GM19023 (cell line): ENCODE data around the gene NUDT21.
"Not testable (repeated sequence)": the region's sequence is repeated elsewhere in the genome, so short reads cannot be mapped to it uniquely, and the experiment has no call there.

Experiments used
- ATAC-seq: cut with Tn5 transposase; IDR thresholded peaks from one replicate; pipeline ENCODE4 v1.9.1; 2021; ENCODE audit warnings: mild to moderate bottlenecking, moderate library complexity; ENCODE audit not compliant: unreplicated experiment

NUDT21 gene

DNA sequence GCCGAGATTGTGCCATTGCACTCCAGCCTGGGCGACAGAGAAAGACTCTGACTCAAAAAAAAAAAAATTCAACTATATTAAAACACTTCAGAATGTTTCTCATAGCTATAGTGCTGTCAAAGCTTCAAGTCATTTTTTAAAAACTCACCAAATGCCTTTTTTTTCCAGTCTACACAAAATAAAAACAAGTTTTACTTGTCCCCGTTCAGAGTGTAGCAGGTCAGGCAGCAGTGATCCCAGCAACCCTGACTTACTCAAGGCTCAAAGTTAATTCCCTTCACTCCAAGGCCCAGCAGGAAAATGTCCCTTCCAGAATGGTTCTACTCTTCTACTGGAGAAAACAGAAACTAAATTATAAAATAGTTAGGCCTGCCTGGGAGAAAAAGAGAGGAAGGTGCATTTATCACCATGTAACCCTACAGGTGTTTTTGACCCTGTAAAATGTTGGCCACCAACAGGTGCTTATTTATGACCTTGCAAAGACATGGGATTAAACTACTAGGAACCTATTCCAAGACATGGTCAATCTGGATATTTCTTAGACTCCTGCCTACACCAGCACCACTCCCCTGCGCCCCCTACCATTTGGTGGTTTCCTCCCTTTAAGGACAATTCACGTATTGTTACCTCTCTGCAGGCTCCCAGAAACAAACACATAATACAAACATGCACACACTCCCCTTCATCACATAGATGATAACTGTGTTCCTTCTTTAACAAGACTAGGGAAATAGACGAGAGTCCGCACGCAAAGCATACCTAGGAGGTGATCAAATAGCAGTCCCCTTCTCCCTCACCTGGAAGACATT lies 31.2 kb downstream of the NUDT21 start:
- ATAC-seq = no peak

DNA sequence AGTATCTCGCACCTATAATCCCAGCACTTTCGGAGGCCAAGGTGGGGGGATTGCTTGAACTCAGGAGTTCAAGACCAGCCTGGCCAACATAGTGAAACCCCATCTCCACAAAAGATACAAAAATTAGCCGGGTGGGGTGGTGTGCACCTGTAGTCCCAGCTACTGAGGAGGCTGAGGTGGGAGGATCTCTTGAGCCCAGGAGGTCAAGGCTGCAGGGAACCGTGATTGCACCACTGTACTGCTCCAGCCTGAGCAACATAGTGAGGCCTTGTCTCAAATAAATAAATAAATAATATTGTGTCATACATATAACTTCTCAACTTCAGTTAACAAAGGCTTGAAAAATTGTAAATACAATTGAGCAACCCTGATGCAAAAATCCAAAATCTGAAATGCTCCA lies 34.0 kb downstream of the NUDT21 start:
- ATAC-seq = no peak

DNA sequence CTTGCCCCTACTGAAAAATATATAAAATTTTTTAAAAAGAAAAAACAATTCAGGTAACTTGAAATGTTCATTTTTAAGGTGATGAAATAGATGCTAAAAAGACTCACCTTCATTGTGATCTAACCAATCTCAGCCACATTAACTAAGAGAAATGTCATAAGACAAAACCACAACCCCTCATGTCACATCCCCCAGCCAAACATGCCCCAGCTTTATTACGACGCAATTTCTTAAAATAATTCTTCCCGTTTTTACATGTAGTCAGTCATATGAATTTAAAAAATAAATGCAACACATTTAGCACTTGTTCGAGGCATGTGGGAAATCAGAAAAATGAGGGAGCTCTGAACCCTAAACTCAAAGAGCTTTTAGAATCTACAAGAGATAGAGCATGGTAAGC lies 35.3 kb downstream of the NUDT21 start:
- no peak for ATAC-seq

DNA sequence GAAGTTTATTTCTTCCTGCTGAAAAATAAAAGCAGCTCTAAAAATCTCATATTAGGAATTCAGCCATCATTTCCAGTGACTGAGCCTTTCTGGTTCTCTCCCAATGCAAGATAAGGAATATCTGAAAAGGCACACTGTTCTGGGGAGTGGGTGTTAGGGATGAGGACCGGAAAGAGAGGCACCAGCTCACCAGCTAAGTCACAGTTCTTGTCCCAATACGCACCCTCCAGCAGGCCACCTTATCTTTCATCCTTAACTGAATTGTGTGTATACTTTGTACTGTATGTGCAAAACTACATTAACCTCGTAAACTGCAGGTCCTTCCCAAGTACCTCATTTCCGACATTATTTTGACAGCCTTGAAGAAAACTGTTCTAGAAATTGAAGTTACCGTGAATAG lies 36.8 kb downstream of the NUDT21 start:
- no peak for ATAC-seq

DNA sequence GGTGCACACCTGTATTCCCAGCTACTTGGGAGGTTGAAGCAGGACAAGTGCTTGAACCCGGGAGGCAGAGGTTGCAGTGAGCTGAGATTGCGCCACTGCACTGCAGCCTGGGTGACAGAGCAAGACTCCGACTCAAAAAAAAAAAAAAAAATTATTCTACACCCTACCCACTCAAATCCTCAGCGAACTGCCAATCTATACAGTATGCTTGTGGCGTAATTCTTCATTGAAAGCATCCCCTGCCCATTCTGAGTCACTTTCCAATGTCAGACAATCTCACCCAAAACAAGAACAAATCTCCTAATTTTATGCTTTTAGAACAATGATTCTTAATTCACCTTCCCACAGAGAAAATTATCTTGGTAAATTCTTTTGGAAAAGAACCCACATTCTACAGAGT lies 37.8 kb downstream of the NUDT21 start:
- ATAC-seq = no peak

DNA sequence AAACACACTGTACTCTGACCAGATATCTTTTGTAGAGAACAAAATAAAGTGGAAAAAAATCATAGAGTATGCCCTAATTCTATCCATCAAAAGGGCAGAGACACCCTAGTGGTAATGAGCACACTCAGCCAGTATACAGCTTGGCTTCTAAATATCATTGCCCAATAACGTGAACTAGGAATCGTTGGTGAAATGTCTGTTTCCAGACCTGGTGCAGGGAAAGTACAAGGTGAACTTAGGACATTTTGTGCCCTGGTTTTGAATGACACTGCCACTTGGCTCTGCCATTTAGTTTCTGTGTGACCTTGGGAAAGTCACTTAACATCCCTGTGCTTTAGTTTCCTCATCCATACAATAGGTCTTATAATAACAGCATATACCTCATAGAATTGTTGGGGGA lies 39.5 kb downstream of the NUDT21 start:
- no peak for ATAC-seq

DNA sequence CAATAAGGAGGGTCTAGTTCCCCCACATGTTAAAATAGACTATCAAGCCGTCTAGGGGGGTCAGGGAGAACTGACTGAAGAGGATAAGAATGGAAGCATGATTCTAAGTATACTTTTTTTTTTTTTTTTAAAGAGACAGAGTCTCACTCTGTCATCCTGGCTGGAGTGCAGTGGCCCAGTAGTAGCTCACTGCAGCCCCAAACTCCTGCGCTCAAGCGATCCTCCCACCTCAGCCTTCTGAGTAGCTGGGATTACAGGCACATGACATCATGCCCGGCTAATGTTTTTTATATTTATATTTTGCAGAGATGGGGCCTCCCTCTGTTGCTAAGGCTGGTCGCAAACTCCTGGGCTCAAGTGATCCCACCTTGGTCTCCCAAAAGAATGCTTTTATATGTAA lies 40.0 kb downstream of the NUDT21 start:
- ATAC-seq = no peak

DNA sequence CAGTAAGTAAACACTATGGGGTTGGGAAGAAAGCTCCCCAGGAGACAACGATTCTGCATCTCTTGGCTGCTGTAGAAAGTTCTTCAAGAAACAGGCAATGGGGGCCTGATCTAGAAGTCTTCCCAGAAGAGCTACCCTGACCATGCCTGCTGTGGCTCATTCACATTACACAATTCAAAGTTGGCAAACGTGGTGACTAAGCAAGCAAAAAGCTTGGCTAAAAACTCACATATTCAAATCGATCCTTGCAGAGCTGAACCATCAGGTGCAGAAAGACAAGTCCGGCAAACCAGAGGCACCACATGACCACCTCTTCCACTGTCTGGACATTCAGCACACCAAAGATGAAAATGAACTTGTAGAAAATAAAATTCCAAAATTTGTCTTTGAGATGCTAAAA lies 41.9 kb downstream of the NUDT21 start:
- ATAC-seq = no peak

DNA sequence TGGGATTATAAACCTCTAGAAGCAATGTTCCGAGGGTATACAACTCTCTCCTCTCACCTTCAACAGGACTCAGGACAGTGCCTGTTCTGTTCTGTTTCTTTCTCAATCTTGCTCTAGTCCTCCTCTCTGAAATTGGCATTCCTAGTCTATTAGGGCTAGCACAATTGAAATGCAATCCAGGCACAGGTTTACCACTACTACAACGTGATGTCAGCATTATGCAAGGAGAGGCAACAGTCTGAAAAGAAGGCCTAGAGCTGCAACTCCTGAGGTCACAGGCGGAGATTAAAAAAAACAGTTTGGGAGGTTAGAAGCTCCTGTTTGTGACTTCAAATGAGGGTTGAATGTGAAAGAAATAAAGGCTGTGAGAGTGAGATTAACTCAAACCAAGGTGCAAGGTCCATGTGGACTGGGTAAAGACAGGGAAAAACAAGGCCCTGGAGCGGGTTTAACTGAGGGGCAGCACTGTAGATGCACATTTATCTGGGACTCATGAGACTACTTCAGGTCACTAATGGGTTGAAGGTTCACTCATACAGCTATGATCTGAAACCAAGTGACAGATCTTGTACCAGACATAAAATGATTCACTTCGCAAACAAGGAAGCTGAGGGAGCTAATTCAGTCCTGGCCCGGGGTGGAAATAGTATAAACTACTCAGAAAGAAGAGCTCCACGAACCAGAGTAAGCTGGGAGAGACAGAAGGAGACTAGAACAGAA lies 42.6 kb downstream of the NUDT21 start:
- ATAC-seq = no peak

DNA sequence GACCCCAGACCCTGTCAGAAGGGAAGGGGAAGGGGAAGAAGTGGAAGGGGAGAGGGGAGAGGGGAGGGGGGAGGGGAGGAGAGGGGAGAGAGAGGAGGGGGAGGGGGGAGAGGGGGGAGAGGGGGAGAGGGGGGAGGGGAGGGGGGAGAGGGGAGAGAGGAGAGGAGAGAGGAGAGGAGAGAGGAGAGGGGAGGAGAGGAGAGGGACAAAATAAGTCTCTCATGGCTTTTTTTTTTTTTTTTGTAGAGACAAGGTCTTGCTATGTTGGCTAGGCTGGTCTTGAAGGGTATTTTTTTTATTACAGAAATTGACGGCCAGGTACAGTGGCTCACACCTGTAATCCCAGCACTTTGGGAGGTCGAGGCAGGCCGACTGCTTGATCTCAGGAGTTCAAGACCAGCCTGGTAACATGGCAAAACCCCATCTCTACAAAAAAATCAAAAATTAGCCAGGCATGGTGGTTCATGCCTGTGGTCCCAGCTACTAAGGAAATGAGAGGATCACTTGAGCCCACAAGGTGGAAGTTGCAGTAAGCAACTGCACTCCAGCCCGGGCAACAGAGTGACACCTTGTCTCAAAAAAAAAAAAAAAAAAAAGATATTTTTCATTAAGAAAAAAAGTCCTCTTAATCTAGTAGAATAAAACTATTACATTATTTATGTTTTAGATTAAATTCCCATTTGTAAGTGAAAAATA lies 45.0 kb downstream of the NUDT21 start:
- ATAC-seq = no peak

DNA sequence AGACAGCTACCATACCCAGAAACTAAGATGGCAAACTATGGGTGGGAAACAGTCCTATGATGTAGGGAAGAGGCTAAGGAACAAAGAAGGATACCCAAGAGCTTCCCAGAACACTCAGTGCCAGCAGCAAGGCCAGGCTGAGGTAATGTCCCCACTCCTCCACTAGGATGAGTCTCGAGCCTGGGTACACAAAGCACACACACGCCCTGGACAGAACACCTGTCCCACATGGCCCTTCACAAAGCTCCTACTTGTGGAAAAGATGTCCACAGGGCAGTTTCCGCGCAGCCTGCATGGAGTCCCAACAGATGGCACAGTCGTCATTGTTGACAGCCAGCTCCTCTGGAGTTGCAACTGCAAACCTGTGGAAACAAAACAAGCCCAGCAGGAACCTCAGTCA lies 49.6 kb downstream of the NUDT21 start:
- ATAC-seq = no peak

DNA sequence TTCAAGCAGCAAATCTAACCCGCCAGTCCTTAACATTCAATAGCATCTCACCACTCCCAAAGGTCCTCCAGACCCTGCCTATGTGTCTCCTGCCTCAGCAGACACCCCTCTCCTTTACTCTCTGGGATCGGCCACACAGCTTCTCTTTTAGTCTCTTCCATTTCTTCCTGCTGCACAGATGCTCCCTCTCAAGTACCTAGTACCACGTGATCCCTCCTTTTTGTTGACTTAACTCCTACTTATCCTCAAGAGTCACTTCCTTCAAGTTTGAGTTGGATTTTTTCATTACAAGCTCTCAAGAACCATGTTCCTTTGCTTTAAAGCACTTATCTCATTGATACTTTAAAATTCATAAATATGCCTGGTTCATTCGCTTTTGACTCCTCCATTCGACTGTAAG lies 50.7 kb downstream of the NUDT21 start:
- no peak for ATAC-seq

DNA sequence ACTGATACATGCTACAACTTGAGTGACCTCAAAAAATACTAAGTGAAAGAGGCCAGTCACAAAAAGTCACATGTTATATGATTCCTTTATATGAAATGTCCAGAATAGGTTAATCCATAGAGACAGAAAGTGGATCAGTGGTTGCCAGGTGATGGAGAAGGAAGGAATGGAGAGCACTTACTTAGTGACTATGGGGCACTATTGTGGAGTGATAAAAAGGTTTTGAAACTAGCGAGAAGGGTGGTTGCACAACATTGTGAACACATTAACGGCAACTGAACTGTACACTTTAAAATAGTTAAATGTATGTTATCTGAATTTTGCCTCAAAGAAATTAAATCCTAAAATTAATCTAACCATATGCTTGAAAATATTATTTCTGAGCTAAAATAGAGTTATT lies 51.6 kb downstream of the NUDT21 start:
- no peak for ATAC-seq

DNA sequence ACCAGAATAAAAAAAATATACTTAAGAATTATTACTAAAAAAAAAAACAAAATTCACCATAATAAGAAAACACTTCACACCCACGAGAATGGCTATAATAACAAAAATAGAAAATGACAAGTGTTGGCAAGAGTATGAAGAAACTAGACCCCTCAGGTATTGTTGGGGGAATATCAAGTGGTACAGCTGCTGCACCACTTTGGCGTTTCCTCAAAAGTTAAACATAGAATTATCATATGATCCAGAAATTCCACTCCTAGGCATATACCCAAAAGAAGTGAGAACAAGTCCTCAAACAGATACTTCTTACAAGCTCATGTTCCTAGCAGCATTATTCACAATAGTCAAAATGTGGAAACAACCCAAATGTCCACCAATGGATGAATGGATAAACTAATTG lies 52.1 kb downstream of the NUDT21 start:
- no peak for ATAC-seq

DNA sequence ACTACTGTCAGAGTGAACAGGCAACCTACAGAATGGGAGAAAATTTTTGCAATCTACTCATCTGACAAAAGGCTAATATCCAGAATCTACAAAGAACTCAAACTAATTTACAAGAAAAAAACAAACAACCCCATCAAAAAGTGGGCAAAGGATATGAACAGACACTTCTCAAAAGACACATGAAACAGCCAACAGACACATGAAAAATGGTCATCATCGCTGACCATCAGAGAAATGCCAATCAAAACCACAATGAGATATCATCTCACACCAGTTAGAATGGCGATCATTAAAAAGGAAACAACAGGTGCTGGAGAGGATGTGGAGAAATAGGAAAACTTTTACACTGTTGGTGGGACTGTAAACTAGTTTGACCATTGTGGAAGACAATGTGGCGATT lies 54.4 kb downstream of the NUDT21 start:
- ATAC-seq = not testable (repeated sequence)

DNA sequence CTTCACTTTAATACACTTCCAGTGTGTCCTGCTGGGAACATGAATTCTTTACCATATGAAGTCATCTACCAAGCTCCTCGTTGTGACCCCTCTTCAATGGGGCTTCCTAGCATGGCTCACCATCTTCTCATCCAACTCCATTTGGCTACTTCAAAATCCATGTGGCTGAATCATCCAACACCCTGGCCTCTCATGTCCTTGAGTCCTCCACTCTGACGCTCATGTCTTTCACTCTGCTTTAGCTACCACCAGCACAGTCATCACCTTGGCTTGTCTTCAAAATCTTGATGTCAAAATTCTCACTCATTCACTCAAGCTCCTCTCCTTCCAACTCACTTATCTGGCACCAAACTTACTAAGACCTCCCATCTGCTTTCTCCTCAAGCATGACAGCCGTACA lies 61.6 kb downstream of the NUDT21 start:
- ATAC-seq = no peak

DNA sequence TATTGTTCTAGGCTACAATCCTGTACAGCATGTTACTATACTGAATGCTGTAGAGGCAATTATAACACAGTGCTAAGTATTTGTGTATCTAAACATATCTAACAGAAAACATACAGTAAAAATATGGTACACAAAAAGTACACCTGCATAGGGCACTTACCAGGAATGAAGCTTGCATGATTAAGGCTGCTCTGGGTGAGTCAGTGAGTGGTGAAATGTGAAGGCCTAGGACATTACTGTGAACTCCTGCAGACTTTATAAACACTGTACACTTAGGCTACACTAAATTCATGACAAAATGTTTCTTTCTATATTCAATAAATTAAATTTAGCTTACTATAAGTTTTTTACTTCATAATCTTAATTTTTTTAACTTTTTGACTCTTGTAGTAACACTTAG lies 62.9 kb downstream of the NUDT21 start:
- no peak for ATAC-seq

DNA sequence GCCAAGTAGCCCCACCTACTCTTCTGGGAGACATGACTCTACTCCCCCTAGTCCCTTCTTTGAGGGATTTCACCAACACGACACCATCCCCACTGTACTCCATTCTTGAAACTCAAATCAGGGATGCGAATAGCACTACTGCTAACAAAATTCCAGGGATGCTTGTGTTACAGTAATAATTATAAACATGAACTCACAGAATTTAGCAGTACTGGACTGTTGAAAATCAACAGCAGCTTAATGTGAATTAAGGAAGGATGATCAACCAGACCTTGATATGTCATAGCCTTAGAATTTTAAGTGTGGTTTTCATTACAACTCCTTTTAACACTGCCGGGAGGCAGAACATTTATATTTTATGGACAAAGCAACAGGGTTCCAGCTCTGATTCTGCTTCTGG lies 63.7 kb downstream of the NUDT21 start:
- ATAC-seq = no peak

DNA sequence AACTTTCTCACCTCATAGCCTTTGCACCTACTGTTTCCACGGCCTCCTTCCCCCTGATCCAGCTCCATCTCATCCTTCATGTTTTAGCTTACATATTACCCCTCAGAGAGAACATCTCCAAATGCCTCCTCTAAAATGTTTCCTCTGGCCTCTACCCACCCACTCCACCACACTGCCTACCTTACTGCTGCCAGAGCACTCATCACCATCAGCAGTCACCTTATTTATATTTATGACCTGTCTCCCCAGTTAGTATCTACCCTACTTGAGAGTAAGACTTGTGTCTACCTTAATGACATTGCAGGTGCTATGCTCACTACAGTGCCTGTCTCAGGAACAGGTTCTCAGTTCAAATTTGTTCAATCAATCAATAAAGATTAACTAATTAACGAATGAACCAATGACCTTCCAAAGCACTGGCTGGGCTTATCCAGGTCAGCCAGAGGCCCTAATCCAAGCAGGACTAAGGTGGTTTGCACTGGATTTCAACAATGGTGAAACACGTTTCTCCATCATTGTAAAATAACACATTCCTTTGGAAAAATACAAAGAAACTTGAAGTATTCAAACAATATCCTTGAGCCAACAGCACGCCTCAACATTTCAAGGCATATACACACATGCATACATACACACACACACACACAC lies 66.9 kb downstream of the NUDT21 start:
- ATAC-seq = no peak

DNA sequence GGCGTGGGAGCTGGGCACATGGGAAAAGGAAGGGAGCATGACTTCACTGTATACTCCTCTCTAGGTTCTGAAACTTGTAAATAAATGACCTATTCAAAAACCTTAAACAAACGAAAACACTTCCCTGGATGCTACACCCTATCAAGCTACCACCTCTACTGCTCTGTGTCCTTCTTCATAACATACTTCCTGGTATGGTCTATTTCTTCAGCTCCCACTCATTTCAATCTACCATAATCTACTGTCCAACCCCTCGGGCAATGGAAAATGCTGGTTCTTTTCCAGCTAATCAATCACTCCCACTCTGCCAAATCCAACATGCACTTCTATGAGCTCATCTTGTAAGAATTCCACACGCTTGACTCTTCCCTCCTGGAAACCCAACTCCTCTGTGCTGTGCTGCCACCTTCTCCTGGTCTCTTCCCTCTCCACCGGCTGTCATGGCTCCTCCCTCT lies 68.2 kb downstream of the NUDT21 start:
- ATAC-seq = no peak

DNA sequence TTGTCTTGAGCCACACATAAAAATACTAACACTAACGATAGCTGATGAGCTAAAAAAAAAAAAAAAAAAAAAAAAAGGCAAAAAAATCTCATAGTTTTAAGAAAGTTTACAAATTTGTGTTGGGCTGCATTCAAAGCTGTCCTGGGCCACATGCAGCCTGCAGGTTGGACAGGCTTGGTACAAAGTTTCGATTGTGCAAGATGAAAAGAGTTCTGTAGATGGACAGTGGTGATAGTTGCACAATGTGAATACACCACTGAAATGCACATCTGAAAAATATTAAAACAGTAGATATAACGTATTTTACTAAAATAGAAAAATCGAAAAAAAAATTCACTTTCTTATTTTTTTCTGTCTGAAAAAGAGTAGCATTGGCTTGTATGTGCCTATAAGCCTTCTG lies 68.7 kb downstream of the NUDT21 start:
- ATAC-seq = no peak
